ENCODE results near the gene MOB1A. TPM values are rescaled to one million over a fixed set of nuclear protein-coding genes. Genes with fewer than 3 reads are reported as not detected.

Gene MOB1A
- total RNA-seq, 1 donor from 2014 or later: 119 TPM

GRCh38 chr2:74103763-74104162, 74.9 kb downstream of the MOB1A start:
- DNase-seq (ENCODE audit: low spot score): no peak

Other genes with a start within 250 kb of the MOB1A start
- 19.3 TPM for gene TET3, start 194.0 kb downstream of the MOB1A start, total RNA-seq
- gene BOLA3, start 31.0 kb downstream of the MOB1A start, total RNA-seq: 25.2 TPM
- 26.2 TPM for gene MTHFD2, start 19.7 kb upstream of the MOB1A start, total RNA-seq
- gene SLC4A5, start 164.5 kb upstream of the MOB1A start, total RNA-seq: 4.7 TPM
- 171 TPM for gene DCTN1, start 201.4 kb upstream of the MOB1A start, total RNA-seq
- gene C2orf81, start 242.7 kb upstream of the MOB1A start, total RNA-seq: 12.9 TPM
- 38.1 TPM for gene WDR54, start 242.9 kb upstream of the MOB1A start, total RNA-seq